HuH-7 (cell line): Measurements from ENCODE around the gene SLC17A7.
"Not testable (repeated sequence)": the region's sequence is repeated elsewhere in the genome, so short reads cannot be mapped to it uniquely, and the experiment has no call there.

ENCODE experiments used
- DNase-seq: peaks from one replicate; pipeline ENCODE4 v3.0.0; 2011; ENCODE audit warnings: low spot score

The SLC17A7 gene

GRCh38 chr19:49441210-49441959 lies at the start of gene SLC17A7:
SLC17A7 (minus strand) TSS chr19:49441527; CDS start chr19:49441379, 148 bp downstream.
- DNase-seq: peak; percentile 79

DNA sequence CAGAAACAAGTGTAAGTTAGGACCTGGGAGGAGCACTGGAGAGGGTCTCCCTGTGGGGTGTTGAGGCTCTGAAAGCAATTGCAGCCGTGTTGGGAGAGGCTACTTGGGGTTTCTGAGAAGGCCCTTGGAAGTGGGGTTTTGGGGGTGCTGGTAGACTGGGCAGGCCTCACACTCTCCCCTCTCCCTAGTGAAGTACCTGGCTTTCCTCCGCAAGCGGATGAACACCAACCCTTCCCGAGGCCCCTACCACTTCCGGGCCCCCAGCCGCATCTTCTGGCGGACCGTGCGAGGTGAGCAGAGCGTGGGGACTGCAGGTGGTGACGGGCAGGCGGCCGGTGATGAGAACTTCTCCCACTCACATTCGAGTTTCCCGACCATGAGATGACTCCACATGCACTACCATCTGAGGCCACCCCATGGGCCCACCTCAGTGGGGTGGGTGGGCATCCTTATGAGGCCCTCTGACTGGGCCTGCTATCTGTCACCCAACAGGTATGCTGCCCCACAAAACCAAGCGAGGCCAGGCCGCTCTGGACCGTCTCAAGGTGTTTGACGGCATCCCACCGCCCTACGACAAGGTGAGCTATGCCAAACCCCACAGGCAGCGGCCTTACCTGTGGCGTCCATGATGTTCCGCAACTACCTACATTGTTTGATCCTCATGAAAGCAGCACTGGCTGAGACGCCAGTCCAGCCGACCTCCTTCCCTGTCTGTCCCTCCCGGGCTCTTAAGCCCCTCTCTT lies 49.1 kb upstream of the SLC17A7 start:
- no peak for DNase-seq

- DNase-seq: no peak
Observed at GRCh38 chr19:49489601-49490167, 48.4 kb upstream of the SLC17A7 start.

- DNase-seq: no peak
Observed at GRCh38 chr19:49488863-49489537, 47.7 kb upstream of the SLC17A7 start.

DNA sequence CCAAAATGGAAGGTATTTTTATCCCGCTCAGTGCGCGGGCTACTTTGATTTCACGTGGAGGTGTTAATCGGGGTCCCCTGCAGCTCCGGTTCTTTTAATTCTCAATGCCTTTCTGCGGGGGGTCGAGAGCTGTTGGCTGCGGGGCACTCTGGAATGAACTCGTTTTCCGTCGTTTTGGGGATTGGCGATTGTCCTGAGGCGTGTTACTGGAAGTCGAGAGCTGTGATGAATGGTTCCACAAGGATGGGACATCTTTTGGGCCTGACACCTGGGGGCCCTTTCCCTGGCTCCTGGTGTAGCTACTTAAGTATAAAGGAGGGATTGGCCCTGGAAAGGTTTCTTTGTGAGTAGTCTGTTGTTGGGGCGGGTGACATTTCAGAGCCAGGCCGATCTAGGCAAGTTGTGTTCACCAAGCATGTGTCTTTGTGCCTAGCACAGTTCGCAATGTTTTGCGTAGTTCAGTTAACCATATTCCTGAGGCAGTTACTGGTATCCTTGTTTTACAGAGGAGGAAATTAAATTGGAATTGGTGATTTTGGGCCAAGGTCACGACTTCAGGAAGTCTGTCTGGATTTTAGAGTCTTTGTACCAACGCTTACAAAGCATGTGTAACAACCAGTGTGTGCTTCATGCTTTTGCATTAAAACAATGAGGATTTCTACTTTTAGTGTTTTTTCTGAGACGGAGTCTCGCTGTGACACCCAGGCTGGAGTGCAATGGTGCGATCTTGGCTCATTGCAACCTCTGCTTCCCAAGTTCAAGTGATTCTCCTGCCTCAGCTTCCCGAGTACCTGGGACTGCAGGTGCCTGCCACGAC lies 46.9 kb upstream of the SLC17A7 start:
- no peak for DNase-seq

GRCh38 chr19:49487277-49488045 lies 46.1 kb upstream of the SLC17A7 start, which contains the start of gene RPL13A:
RPL13A (plus strand) TSS chr19:49487608; CDS start chr19:49487630, 22 bp downstream.
- peak; percentile 98 for DNase-seq

- DNase-seq: no peak
Observed at GRCh38 chr19:49486710-49487276, 45.5 kb upstream of the SLC17A7 start.

DNA sequence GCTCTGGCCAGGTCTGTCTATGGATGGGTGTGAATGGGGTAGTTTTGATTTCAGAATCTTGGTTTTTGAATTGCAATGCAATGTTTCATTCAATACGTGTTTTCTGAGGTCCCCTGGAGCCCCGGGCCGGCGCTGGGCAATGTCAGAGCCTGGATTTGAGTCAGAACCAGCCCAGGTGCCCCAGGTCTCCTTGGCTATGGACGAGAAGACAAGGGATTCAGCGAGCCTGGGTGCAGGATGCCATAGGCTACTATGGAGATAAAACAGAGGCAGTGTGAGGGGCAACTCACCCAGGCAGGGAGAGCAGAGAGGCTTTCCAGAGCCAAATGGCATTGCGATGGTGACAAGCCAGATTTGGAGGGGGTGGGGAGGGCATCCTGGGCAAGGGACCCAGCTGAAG lies 44.9 kb upstream of the SLC17A7 start:
- no peak for DNase-seq

DNA sequence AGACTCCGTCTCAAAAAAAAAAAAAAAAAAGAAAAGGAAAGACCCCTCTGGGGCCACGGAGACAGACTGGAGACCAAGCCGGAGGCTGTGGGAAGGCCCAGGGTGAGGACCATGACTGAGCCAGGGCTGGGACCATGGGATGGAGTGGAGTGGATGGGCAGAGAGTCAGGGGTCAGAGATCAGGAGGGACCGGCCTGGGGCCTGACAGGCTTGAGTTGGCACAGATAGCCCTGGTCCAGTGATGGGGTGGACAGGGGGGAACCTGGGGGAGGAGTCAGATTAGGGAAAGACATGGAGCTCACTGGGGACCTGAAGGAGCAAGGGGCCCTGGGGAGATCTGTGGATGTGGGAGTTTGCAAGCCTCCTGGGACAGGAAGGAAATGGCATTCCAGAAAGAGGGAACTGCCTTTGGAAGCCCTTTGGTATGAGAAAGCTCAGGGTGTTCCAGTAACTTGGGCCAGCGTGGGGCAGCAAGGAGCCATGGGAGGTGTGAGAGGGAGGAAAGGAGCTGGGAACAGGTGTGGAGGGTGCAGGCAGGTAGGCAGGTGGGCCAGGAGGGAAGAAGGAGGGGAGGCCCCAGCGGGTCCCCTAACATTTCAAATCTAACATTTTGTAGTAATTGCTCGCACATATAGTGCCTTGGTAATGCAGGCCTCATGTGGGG lies 39.8 kb upstream of the SLC17A7 start:
- DNase-seq: no peak

DNA sequence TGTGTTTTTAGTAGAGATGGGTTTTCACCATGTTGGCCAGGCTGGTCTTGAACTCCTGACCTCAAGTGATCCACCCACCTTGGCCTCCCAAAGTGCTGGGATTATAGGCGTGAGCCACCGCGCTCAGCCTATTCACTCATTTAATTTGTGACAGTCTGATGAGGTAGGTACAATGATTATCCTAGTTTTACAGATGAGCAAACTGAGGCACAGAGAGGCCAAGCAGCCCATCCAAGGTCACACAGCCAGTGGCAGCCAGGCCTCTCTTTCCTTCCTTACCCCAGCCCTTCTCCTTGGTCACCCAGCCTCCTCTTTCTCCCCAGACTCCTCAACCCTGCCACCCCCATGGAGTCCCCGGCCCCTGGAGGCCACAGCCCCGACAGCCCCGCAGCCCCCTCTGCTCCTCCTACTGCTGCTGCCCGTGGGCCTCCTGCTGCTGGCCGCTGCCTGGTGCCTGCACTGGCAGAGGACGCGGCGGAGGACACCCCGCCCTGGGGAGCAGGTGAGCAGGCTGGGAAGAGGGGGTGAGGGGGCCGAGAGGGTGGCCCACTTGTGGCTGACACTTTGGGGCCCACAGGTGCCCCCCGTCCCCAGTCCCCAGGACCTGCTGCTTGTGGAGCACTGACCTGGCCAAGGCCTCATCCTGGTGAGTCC lies 38.8 kb upstream of the SLC17A7 start:
- DNase-seq: no peak

DNA sequence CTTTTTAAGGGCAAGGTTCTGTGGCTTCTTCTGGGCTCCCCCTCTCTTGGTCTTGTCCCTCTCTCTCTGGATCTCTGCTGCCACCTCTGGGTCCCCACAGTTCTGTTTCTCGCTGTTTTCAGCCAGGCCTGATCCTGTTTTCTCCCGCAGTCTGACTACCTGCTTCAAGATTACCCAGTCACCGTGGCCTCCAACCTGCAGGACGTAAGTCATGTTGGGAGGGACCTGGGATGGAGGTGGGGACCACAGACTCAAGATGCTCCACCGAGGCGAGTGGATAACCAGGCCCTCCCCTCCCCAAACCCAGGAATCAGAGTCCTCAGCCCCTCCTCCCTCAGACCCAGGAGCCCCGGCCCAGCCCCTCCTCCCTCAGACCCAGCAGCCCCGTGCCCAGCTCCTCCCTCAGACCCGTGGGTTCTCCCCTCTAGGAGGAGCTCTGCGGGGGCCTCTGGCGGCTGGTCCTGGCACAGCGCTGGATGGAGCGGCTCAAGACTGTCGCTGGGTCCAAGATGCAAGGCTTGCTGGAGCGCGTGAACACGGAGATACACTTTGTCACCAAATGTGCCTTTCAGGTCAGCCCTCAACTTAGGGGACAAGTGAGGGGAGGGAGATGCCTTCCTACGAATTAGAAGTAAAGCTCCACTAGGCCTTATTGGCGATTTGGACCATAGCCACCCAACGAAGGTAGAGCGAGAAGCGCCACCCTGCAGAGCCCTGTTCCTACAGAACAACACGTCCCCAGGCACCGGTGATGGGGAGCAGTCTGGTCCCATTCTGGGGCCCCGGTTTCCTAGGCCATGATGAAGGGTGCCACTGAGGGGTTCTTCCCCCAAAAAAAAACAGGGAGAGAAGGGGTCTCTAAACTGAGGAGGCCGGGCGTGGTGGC lies 34.9 kb upstream of the SLC17A7 start:
- DNase-seq: peak; percentile 91

DNA sequence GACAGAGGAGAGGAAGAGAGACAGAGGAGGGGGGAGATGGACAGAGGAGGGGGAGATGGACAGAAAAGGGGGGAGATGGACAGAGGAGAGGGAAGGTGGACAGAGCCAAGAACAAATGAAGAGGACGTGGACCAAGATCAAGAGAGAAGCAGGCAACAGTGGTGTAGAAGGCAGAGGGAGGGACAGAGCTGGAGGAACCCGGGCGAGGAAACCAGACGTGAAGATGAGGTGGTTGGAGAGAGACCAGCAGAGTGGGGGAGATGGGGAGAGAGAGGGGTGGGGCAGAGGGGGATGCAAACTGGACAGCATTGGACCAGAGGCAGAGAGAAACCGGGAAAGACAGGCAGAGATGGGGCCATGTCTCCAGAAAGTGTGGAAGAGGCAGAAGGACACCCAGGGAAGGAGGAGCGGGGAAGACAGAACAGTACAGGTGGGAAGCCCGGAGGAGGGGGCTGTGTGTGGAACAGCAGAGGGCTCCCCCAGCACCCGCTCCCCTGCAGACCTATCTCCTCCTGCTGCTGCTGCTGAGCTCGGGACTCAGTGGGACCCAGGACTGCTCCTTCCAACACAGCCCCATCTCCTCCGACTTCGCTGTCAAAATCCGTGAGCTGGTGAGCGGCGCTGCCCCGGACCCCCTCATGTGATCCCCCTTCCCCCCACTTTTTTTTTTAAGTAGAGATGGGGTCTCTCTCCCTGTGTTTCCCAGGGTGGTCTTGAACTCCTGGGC lies 34.0 kb upstream of the SLC17A7 start:
- no peak for DNase-seq

GRCh38 chr19:49474542-49474924 lies 33.2 kb upstream of the SLC17A7 start:
- no peak for DNase-seq

GRCh38 chr19:49473868-49474541 lies 32.7 kb upstream of the SLC17A7 start, which contains the start of gene FLT3LG:
FLT3LG (plus strand) TSS chr19:49474215; CDS start chr19:49474640, 425 bp downstream.
- DNase-seq: peak; percentile 95

DNA sequence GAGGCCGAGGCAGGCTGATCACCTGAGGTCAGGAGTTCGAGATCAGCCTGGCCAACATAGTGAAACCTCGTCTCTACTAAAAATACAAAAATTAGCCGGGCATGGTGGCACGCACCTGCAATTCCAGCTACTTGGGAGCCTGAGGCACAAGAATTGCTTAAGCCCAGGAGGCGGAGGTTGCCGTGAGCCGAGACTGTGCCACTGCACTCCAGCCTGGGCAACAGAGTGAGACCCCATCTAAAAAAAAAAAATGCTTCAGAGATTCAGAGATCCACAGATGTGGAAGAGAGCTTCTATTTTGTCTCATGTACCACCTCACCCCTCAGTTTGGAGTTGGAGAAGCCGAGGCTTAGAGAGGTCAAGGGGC lies 32.2 kb upstream of the SLC17A7 start:
- not testable (repeated sequence) for DNase-seq

DNA sequence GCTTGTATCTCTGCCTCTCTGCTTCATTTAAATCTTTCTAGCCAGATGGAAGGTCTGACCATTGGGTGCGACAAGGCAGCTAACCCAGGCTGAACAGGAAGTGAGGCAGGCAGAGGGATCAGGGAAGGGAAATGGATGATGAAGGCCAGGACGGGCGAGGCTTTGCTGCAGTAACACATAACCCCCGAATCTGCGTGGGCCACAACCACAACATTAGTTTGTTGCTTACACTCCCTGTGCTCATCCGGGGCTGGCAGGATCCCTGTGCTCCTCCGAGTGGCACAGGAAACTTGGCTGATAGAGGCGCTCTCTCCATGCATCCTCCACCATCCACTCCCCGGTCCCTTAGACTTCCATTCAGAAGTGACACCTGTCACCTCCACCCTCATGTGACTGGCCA lies 31.6 kb upstream of the SLC17A7 start:
- no peak for DNase-seq

- no peak for DNase-seq
Observed at GRCh38 chr19:49470615-49470978, 29.3 kb upstream of the SLC17A7 start.
